GM19351 (cell line): ENCODE results near the gene HOTAIR.

Experiments used
- ATAC-seq: cut with Tn5 transposase; IDR thresholded peaks from one replicate; pipeline ENCODE4 v1.9.1; 2021; ENCODE audit warnings: mild to moderate bottlenecking, moderate library complexity; ENCODE audit not compliant: unreplicated experiment

HOTAIR gene

DNA sequence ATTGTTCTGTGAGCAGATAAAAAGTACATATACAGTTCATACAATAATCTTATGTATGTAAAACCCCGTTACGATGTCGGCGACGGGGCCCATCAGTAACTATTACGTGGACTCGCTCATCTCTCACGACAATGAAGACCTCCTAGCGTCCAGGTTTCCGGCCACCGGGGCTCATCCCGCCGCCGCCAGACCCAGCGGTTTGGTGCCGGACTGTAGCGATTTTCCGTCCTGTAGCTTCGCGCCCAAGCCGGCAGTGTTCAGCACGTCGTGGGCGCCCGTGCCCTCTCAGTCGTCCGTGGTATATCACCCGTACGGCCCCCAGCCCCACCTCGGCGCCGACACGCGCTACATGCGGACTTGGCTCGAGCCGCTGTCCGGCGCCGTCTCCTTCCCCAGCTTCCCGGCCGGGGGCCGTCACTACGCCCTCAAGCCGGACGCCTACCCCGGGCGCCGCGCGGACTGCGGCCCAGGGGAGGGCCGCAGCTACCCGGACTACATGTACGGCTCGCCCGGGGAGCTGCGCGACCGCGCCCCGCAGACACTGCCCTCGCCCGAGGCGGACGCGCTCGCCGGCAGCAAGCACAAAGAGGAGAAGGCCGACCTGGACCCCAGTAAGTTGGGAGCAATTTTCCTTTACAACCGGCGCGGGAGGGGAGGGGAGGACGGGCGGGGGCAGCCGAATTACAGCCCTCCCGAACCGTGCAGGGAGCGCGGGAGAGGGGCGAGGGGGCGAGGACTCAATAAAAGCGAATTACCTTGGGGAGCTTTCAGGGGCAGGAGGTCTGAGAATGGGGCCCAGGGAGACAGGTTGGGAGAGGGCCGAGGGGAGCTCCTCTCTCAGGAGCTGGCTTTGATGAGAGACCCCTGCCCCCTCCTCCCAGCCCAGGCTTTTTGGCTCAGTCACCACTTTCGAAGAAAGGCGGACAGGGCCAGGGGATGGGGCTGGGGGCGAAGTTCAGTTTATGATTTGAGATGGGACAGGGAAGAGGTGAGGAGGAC lies 25.7 kb upstream of the HOTAIR start, which contains the start of gene HOXC9:
HOXC9 (plus strand) TSS at position 46 of the 999 bp plus-strand sequence; CDS start at position 74, 28 bp downstream.
- no peak for ATAC-seq

DNA sequence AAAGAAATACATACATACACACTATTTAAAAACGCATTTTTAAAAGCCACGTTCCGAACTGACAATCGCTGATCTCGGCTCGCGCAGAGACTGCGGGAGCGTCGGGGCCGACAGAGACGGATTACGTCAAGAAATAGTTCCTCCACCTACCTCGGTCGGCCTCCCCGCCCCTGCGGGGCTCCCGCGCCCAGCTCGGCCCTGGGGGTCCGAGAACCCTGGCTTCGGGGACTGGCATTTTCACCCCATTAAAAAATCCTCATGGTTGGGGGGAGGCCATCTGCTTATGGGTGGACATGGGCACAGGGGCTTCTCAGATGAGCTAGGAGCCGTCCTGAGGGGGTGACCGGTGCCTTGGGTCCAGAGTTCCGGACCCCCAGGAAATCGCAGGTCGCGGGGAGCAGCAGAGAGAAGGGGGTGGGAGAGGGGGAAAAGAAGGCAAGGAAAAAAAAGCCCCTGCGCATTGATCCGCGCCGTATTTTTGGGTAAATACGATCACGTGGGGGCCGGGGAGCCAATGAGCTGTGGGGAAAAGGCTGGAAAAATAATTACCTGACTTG lies 24.9 kb upstream of the HOTAIR start:
- no peak for ATAC-seq

DNA sequence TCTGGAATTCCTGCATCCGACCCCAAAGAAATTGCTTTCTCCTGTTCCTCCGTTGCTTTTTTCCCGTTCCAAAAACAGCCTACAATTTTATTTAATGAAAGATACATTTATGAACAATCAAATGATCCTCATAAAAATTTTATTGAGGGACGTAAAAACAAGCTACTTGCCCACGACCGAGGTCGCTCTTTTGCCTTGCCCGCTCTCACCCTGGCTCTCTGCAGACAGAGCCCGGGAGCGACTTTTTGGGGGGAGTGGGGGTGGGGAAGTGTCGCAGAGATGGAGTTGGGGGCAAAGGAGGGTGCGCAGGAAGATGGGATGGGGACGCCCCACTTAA lies 24.1 kb upstream of the HOTAIR start:
- no peak for ATAC-seq

DNA sequence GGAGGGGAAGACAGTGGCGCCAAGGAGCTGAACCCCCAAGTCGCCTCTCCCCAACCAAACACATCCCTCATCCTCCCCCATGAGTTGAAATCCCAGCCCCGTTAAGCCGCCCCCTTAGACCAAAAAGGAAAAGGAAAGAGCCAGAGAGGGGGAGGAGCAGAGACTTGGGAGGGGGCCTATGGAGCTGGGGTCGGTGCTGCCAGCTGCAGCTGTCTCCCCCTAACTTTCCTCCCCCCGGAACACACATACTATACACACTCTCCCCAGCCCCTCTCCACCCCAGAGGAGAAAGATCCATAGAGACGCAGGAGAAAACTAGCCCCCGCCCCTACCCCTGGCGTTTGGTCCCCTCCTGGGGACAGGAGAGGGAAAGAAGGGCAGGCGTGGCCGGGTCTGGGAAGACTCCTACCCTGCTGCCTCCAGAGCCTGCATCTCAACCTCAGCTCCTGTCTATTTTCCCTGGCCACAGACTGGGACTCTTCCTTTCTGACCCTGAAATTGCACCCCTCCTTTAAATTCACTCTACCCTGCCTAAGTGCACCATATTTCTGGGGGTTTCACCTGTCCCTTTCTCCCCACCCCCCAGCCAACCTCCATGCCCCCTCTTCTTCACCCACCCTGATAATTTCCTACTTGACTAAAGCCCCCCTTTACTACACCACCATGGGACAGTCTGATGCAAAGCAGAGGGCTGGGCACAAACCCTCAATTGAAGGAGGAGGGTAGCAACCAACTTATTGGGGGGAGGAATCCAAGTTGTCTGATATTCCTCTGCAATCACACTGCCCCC lies 23.6 kb upstream of the HOTAIR start:
- no peak for ATAC-seq

DNA sequence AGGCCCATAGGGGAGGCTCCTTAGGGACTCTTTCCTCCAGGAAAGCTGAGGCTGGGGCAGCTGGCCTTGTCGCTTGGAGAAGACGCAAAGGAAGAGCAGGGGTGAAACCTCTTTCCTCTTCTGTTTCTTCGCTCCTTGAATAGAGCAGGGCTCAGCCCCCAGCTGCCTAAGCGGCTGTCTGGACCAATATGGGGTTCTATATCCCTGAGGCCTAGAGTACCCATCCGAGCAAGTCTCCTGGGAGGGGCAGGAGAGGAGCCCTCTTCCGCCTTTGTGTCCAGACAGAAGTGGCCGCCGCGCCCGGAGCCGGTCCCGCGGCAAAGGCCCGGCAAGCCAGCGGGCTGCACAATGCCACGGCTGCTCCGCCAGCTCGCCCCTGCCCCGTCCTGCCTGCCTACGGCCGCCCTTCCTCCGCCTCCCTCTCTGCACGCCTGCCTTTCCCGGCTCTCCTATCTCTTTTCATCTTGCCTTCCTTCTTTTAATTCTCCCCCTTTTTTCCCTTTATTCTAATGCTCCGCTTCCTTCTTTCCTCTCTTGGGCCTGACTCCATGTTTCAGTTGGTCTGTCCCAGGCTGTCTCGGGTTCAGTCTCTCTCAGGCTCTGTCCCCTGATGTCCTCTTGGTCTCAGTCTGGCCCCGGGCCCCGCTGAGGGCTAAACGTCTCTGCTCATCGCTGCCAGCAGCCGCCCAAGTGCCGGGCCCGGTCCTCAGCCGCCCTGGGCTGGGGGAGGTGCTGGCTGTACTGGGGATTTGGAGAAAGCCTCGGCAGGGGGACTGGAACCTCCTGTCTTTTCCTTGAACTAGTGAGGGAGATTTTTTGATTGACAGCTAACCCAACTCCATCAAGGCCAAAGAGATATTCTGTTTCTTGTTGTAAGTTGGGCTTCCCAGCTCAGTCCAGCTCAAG lies 22.7 kb upstream of the HOTAIR start:
- ATAC-seq: no peak

DNA sequence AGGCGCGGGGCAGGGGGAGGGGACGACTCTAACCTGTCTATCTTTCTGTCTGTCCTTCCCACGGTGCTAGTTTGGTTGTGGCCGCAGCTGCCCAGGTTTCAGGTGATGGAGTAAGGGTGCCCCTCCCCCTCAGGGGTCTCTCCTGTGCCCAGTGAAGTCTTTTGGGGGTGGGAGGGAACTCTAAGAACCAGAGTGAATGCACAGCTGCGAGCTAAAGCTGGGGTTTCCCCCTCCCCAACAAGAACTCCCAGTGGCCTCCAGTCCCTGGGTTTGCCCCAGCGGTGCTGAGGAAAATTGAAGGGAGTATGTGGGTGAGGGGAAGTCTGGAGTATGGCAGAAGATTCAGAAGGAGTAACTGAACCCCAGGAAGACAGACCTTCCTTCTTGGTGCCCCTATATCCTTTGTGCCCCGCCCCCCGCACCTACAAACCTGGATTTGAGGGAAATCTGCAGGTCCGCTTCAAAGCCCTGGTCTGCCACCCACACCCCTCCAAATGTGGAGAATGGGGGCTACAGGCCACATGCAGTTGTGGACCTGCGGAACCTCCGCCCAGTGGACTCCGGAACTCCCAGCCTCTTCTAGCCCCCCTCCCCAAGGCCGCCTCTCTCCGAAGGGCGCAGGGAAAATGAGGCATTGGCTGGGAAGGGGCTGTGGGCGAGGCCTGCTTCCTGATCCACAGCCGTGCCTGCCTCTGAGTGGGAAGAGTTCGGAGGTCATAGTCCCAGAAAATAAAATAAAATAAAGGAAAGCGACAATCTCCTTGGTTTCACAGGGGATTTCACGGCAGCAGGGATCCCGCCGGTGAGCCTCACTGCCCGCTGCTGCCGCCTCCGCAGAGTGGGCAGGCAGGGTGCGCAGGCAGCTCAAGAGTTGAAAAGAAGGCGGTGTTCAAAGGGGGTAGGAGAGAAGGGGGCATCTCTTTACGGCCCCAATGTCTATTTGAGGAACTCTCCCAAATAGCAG lies 21.8 kb upstream of the HOTAIR start:
- ATAC-seq: no peak

DNA sequence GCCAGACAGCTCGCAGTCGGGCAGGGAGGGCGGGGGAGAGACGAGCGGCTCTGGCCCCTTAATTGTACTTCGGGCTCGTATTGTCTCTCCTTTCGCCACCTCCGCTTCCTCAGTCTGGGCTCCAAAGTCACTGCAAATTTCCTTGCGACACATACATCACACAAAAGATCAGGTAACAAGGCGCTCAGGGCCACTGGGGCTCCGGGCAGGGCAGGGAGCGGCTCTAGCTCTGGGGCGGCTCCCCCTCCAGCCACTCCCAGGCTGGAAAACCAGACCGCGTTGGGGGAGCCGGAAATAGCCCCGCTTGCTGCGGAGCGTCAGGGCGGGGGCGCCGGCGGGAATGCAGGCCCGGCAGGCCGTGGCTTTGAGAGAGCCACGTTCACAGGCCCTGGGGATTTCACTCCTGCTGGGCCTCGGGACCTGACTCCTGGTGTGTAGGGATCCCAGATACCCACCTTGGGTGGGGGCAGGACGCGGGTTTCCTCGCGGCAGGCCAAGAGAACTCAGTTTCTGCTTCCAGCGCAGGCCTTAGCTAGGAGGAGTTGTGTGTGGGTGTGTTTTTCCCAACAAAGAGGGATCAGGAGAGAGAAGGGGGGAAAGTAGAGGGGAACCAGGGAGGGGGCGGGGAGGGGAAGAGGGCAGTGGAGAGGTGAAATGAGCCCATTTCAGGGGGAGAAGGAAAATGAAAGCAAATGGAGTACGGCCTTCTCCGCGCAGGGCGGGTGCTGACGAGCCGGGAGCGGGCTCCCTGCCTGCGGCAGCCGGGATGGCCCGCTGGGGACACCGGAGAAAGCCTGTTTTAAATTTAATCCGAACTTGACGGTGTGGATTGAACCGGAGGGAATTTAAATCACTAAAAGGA lies 20.9 kb upstream of the HOTAIR start:
- ATAC-seq: no peak

DNA sequence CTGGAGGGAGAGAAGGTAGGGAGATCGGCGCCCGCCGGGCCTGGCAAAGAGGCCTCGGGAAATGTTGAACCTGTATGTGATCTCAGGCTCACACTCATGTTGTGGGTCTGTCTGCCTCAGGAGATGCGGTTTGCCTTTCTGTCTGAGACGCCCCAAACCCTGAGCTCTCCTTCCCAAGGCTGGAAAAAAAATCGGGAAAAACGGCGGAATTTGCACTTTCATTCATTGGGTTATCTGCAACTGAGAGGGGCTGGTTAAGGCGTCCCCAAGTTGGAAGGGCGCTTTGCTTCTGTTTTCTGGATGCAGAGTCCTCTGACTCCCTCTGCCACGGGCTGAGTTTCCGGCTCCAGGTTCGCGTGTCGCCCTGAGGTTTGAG lies 20.2 kb upstream of the HOTAIR start:
- ATAC-seq: no peak

DNA sequence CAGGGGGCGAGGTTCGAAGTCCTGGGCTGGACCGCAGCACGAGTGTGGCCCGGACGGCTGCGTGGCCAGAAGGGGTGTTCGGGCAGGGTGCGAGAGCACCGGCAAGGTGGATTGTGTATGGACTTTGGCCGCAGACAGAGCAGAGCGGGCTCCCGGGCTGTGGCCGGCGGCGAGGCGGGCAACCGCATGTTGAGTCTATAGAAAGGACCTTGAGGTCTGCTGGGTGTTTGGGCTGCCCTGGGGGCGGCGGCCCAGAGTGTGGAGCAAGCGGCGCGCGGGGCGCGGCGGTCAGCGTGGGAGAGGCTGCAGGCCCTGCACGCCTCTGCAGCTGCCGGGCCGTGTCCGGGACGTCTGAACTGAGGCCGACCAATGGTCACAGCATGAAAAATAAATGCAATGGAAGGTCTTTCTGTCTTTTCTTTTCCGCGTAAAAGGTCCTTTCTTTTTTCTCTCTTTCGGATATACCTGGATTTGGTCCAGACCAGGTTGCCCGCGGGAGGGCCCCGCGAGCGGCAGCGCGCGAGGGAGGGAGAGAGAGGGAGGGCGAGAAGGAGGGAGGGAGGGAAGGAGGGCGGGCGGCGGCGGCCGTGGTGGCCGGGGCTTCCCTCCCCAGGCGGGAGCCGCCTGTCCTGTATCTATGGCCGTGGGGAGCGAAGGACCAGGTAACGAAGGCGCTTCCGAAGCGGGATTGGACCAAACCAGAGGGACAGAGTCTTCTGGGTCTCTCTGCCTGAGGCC lies 19.7 kb upstream of the HOTAIR start:
- ATAC-seq: no peak

DNA sequence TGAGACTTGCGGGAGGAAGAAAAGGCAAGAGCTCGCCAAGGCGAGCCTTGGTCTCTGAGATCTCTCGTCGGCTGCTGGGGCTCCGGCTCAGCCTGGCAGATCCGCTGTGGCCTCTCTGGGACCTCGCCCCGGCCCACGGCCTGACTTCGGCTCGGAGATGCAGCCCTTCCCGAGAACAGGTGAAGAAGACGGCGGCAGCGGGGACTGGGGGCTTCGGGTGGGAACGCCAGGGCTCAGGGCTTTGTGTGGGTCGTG lies 19.2 kb upstream of the HOTAIR start:
- ATAC-seq: no peak

DNA sequence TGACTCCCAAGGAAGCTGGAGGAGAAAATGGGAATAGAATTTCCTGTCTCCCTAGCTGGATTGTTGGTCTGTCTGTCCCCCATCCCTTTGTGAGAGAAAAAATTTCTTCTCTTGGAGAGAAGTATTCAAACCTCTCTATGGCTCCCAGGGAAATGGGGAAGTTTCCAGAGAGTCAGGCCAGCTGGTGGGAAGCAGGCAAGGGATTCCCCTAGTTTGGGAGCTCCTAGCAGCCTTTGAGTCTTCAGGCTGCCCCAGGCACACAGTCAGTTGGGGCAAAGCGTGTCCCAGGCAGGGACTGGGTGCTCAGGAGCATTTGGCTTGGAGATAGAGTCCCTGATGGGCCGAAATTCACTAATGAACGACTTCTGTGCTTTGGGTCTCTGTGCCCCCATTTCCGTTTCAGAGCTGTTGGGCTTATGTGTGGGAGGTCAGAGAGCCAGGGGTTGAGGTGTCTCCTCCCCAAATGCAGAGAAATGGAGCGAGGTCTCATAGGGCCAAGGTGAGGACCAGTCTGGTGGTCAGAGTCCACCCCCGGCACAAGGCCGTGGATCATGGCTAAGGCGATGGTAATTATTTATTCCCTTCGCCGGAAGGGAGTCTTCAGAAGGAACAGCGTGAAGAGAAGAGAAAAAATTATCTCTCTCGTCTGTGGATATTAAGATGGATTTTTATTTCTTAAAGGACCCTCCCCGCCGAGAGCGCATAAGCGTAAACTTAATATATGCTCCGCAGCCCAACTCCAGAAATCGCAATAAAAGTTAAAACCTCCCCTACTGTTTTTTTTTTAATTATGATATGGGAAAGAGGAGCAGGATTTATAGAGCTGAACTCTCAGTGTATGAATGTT lies 18.6 kb upstream of the HOTAIR start:
- ATAC-seq: no peak

DNA sequence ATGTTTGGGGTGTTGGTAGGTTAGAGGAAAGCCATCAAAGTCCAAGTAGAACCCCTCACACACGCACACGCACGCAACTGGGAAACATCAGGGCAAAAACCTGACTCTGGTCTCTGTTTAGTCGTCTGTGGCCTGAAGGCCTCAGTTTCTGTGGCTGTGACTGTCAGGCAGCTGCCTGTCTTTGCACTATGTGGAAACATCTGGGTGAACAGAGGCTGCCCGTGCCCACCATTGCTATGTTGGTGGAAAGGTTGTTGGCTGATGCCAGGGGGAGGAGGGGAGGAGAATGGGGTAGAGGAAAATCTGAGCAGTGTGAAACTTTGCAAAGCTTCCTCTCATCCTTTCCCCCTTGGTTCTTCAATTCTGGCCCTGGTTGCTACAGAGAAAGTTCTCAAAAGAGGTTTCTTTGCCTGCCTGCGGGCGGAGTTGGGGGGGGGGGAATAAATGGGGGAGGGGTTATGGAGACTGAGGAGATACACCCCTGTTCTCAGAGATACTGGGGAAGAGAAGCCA lies 17.7 kb upstream of the HOTAIR start:
- no peak for ATAC-seq

DNA sequence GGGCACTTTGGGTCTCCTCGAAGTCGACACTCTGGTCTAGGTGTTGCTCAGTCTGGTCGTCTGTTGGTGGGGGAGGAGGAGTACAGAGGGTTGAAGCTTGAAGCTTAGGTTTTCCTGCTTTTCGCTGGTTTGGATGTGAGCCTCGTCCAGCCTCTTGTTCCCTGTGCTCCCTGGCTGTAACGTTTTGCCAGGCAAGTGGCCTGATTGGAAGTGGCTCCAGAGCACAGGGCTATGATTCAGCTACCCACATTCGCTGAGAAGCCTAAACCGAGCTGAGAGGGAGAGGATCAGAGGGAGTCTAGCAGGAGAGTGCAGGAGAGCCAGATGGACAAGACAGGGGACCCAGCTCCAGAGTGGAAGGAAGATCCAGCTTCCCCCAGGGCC lies 16.3 kb upstream of the HOTAIR start:
- no peak for ATAC-seq

DNA sequence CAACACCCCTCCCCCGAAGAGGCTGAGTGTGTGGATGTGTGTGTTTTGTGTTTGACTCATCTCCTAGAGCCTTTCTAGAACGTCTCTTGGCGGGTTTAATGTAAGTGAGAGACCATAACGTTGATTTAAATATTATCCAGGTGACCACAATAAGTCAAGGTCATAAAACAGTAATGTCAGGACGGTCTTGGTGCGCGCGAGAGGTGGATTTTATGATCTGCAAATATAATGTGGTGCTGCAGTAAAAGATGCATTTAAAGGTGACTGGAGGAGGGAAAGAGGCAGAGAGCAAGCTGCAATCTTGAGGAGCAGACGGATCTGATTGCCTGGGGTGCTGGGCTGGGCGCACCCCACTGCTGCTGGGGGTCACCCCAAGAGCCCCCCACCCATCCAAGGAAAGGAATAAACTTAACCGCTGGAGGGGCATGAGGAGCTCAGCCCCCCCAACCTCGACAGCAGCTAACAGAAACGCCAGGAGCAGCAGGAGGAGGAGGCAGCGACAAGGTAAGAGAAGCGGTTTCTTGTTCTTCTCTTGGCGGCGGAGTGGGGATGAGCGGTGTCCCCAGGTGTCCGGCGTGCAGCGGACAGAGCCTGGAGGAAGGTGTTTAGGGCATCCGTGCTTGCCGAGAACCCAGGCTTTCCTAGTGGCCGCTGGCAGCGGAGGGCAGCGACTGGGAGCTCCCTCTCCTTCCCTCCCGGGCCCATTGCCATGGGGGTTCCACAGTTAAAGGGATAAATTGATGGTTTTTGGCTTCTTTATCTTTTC lies 15.7 kb upstream of the HOTAIR start:
- no peak for ATAC-seq

DNA sequence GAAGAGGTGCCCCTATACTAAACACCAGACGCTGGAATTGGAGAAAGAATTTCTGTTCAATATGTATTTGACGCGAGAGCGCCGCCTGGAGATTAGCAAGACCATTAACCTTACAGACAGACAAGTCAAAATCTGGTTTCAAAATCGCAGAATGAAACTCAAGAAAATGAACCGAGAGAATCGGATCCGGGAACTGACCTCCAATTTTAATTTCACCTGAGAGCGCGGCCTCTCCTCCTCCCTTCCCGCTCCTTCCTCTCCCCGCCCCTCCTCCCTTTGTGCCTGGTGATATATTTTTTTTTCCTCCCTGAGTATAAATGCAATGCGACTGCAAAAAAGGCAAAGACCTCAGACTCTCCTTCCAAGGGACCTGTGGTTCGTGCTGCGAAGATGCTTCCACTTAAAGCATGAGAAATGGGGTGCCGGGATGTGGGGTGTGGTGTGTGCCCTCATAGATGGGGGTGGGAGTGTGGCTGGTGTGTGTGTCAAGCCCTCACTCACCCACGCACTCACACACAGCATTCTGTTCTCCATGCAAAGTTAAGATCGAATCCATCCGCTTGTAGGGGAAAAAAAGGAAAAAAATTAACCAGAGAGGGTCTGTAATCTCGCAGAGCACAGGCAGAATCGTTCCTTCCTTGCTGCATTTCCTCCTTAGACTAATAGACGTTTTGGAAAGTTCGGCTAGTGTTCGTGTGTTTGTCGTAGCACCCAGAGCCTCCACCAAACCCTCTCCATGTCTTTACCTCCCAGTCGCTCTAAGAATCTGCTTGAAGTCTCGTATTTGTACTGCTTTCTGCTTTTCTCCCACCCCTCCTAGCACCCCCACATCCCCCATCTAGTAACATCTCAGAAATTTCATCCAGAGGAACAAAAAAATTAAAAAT lies 14.7 kb upstream of the HOTAIR start:
- no peak for ATAC-seq
